K562 (cell line): ENCODE results near the gene SEPTIN8. TPM values are rescaled to one million over a fixed set of nuclear protein-coding genes. Genes with fewer than 3 reads are reported as not detected.

Experiments used
- ATAC-seq: fragments of 200-7000 bp; cut with Tn5 transposase; 3 replicates; pipeline ENCODE4 v1.9.1; 2020; ENCODE audit warnings: moderate library complexity
- BruUV-seq: library from RNA; stranded (reverse); fragments of 400-500 nt; replicated peaks from 2 replicates; lab custom pipeline; 2021; lab: Mats Ljungman, UMichigan
- CTCF ChIA-PET: fragments of 300-600 bp; formaldehyde crosslinking; extraction: SDS; loops from one replicate; lab custom pipeline; 2021; ENCODE audit warnings: low intra/inter-chr PET ratio; lab: Yijun Ruan, JAX
- POLR2A ChIA-PET: fragments of 300-600, 350-650 bp; sonication (Branson Sonifier 250); formaldehyde crosslinking; extraction: SDS; loops from one replicate; lab custom pipeline; 2021; ENCODE audit warnings: antibody characterized with exemption, inconsistent platforms; lab: Yijun Ruan, JAX
- DNase-seq, 4 experiments: peaks; one replicate each; pipeline versions ENCODE4 v3.0.0 to v3.0.0-alpha.2; 2011 to 2018; ENCODE audit warnings: low spot score in 3 of 4, mixed read lengths in 3 of 4; ENCODE audit errors: extremely low read depth in 1 of 4
- FAIRE-seq: peaks from 2 replicates; lab custom pipeline; 2011; peaks lifted over from hg19 to GRCh38; lab: Jason Lieb, UNC
- H2AFZ ChIP-seq: 2 replicates; pipeline ENCODE4 v1.6.0; 2011; ENCODE audit warnings: low read depth, low read length, control low read depth, inconsistent platforms
- H3K27ac ChIP-seq: fragments of 200-600 bp; 3 replicates; pipeline ENCODE4 v1.8.0; 2011; ENCODE audit warnings: low read depth, mild to moderate bottlenecking, control low read depth, inconsistent platforms, low read length, moderate library complexity, mixed read lengths; ENCODE audit errors: extremely low read depth
- H3K27me3 ChIP-seq, 2 experiments: fragments of 300-600 bp in 1 of 2; 2 replicates in 1 of 2; 3 replicates in 1 of 2; pipeline versions ENCODE4 v1.6.0 to v1.8.0; 2011; ENCODE audit warnings: inconsistent platforms in 2 of 2, low read length in 2 of 2, mild to moderate bottlenecking in 1 of 2, mixed read lengths in 1 of 2, moderate library complexity in 1 of 2; ENCODE audit not compliant: control insufficient read depth in 2 of 2, insufficient read depth in 2 of 2
- H3K36me3 ChIP-seq: fragments of 300-600 bp; 3 replicates; pipeline ENCODE4 v1.8.0; 2011; ENCODE audit warnings: mild to moderate bottlenecking, low read length, inconsistent platforms; ENCODE audit not compliant: control insufficient read depth, insufficient read depth
- H3K4me1 ChIP-seq, 2 experiments: fragments of 200-600 bp in 1 of 2; replicated peaks in 1 of 2; 2 replicates in 1 of 2; 3 replicates in 1 of 2; pipeline versions ENCODE4 v1.5.1 to v1.8.0; 2011; ENCODE audit warnings: inconsistent platforms in 2 of 2, low read length in 2 of 2, mild to moderate bottlenecking in 1 of 2, mixed read lengths in 1 of 2, moderate library complexity in 1 of 2; ENCODE audit not compliant: control insufficient read depth in 2 of 2, insufficient read depth in 2 of 2
- H3K4me2 ChIP-seq: 2 replicates; pipeline ENCODE4 v1.6.1; 2011; ENCODE audit warnings: low read length, control low read depth, inconsistent platforms, mixed read lengths; ENCODE audit not compliant: insufficient read depth
- H3K4me3 ChIP-seq: fragments of 200-600 bp; sonication (generic), shearing (Covaris generic); 2 replicates; pipeline ENCODE4 v1.5.1; 2016; ENCODE audit warnings: control low read depth, inconsistent platforms
- H3K79me2 ChIP-seq: fragments of 200-600 bp; 3 replicates; pipeline ENCODE4 v1.8.0; 2011; ENCODE audit warnings: low read length, inconsistent platforms; ENCODE audit not compliant: control insufficient read depth, insufficient read depth
- H3K9ac ChIP-seq, 2 experiments: 2 replicates each; pipeline versions ENCODE4 v1.6.0 to v1.6.1; 2011; ENCODE audit warnings: low read depth in 2 of 2, low read length in 2 of 2, control low read depth in 1 of 2, inconsistent platforms in 1 of 2, mild to moderate bottlenecking in 1 of 2, mixed read lengths in 1 of 2; ENCODE audit not compliant: insufficient read depth in 1 of 2
- H3K9me1 ChIP-seq: one replicate; pipeline ENCODE4 v1.6.0; 2011; ENCODE audit warnings: inconsistent platforms, mild to moderate bottlenecking, low read length, moderate library complexity; ENCODE audit not compliant: control insufficient read depth, insufficient read depth
- H3K9me3 ChIP-seq: replicated peaks from 2 replicates; pipeline ENCODE4 v1.5.1; 2011; ENCODE audit warnings: low read depth, low read length, inconsistent platforms; ENCODE audit not compliant: control insufficient read depth, insufficient read depth
- H4K20me1 ChIP-seq: replicated peaks from 2 replicates; pipeline ENCODE4 v1.6.1; 2011; ENCODE audit warnings: low read length, inconsistent platforms, mixed read lengths; ENCODE audit not compliant: control insufficient read depth, insufficient read depth
- ARID3A ChIP-seq: IDR thresholded peaks from 2 replicates; pipeline ENCODE4 v1.6.1; 2012; ENCODE audit warnings: low read depth, low read length, improper control_type of control experiment, borderline replicate concordance
- CREBBP ChIP-seq: IDR thresholded peaks from one replicate; pipeline ENCODE4 v1.6.1; 2012; ENCODE audit warnings: low read depth, mild to moderate bottlenecking, control low read depth, inconsistent platforms, low read length
- EGR1 ChIP-seq: fragments of 450-650 bp; conservative IDR thresholded peaks from 2 replicates; pipeline ENCODE4 v1.6.1; 2017; ENCODE audit warnings: mild to moderate bottlenecking
- KLF16 ChIP-seq: IDR thresholded peaks from 2 replicates; pipeline ENCODE4 v1.6.1; 2016; ENCODE audit warnings: antibody characterized with exemption
- MEF2A ChIP-seq: IDR thresholded peaks from 2 replicates; pipeline ENCODE4 v1.6.1; 2011; ENCODE audit warnings: low read depth, mild to moderate bottlenecking, low read length, moderate library complexity; ENCODE audit not compliant: control insufficient read depth
- SP2 ChIP-seq: IDR thresholded peaks from 2 replicates; pipeline ENCODE4 v1.6.1; 2011; ENCODE audit warnings: mild to moderate bottlenecking, low read depth, low read length, moderate library complexity; ENCODE audit not compliant: poor library complexity, severe bottlenecking; ENCODE audit errors: extremely low read depth
- TAF9B ChIP-seq: fragments of 450-650 bp; IDR thresholded peaks from 2 replicates; pipeline ENCODE4 v1.6.1; 2018; ENCODE audit warnings: mild to moderate bottlenecking; ENCODE audit not compliant: partially characterized antibody
- ZFP30 ChIP-seq: fragments of 250-450 bp; sonication (Bioruptor Pico); IDR thresholded peaks from 2 replicates; pipeline ENCODE4 v1.8.0; 2022; ENCODE audit warnings: moderate library complexity, mild to moderate bottlenecking, inconsistent platforms, borderline replicate concordance
- ZFPM2 ChIP-seq: fragments of 250-450 bp; sonication (Bioruptor Pico); IDR thresholded peaks from 2 replicates; pipeline ENCODE4 v1.5.1; 2022; ENCODE audit warnings: mild to moderate bottlenecking
- ZNF165 ChIP-seq: fragments of 250-450 bp; sonication (Bioruptor Pico); IDR thresholded peaks from 2 replicates; pipeline ENCODE4 v1.4.0; 2020; ENCODE audit warnings: borderline replicate concordance
- WGBS: fragments of 100-300 bp; shearing (Covaris generic); methylation state at CpG from one replicate; pipeline ENCODE4 v1.1.6; 2016; ENCODE audit warnings: low coverage, mixed read lengths; ENCODE audit not compliant: insufficient coverage; ENCODE audit errors: missing lambda C conversion rate; 5-methylcytosine and 5-hydroxymethylcytosine counted together
- in situ Hi-C: fragments of 300-500 bp; cut with MboI; formaldehyde crosslinking; loops from 4 replicates; pipeline ENCODE4 v1.15.0; 2018; ENCODE audit warnings: inconsistent platforms, mixed read lengths
- intact Hi-C: fragments of 100-400 bp; cut with micrococcal nuclease; formaldehyde crosslinking; loops from 2 replicates; pipeline ENCODE4 v1.14.2; 2022
- polyA plus RNA-seq, 8 experiments: library from polyadenylated mRNA; depleted of rRNA in 4 of 8; stranded (reverse) in 5 of 8; unstranded in 3 of 8; fragments of >200 nt; fragmentation: Nextera tagmentation in 2 of 8; fragmentation: Illumina TruSeq in 1 of 8; extraction: Ambion mirVana in 2 of 8; extraction: Trizol in 1 of 8; gene quantifications; 2 replicates each; pipeline versions ENCODE4 v1.2.1 to v1.2.3, GENCODE V29; 2011 to 2014; ENCODE audit warnings: inconsistent platforms in 1 of 8, missing spikeins in 1 of 8
- total RNA-seq, 7 experiments: library from RNA; depleted of rRNA in 6 of 7; stranded (reverse); fragments of >200 nt in 6 of 7; fragmentation: Illumina TruSeq in 2 of 7; extraction: Trizol in 2 of 7; gene quantifications; 2 replicates each; pipeline versions ENCODE4 v1.2.1 to v1.2.3, GENCODE V29; 2011 to 2021; ENCODE audit warnings: low replicate concordance in 1 of 7
- TF ChIP-seq, protein P1 (sequence below): sonication (generic); formaldehyde crosslinking; IDR thresholded peaks from 2 replicates; pipeline ENCODE4 v1.8.0; 2023; ENCODE audit warnings: mild to moderate bottlenecking, missing genetic modification reagents

SEPTIN8 gene
- total and polyA plus RNA-seq, 9 of the 15 experiments (the other 6 are each of a cell fraction or from before 2014, with no cell fraction given): 19.3 to 142 (median 101) TPM

DNA sequence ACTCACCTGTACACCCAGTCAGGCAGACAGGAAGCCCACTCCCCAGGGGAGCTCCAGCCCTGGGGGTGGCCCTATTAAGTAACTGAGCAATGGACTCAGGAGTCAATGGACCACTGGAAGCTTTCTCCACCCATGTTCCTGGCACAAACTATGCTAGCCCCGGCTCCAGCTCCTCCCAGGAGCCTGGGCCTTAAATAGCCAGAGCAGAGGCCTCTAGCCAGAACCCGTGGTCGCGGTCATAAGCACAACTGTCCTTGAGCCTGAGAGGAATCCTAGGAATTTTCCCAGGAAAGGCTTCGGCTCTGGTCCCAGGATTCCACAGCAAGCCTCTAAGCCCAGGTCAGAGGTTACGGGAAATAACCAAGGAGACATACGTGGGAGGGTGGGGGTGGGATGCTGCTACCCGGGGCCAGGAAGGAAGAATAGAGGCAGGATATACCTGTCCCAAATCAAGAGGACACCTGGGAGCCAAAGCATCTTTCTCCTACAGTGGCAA lies 5.5 kb downstream of the SEPTIN8 start:
- Histone ChIP-seq H3K4me3 (no peak overlapping the region), H3K4me1 (peaks cover 34 to 41% of the 10 kb centered on the region in 2 experiments), H3K79me2 (peaks cover 97% of the 10 kb centered on the region), H3K27me3 (no peaks in the 10 kb centered on the region), H3K9me1 (no peaks in the 10 kb centered on the region), H3K27ac (no peak overlapping the region), H3K4me2 (no peak overlapping the region), H4K20me1 (peaks cover 18% of the 10 kb centered on the region), H3K9ac (peak overlapping the region in 1 of 2 experiments; percentile 56; a peak in 1 of 4 replicates), H3K9me3 (no peaks in the 10 kb centered on the region), H2AFZ (no peak overlapping the region), H3K36me3 (peaks cover 63% of the 10 kb centered on the region; the same call in 2 of the 3 replicates)
- in situ Hi-C loops: no loop called here
- DNase-seq (no peak), ATAC-seq (no peak), FAIRE-seq (no peak)
- ChIA-PET POLR2A (interaction anchor here (1.1 to 1.8 kb wide), 8 partner anchors 8 to 59 kb away, joined by 3 to 9 read pairs (median 5); partner anchors contain the start of gene SHROOM1), CTCF (interaction anchor here (0.6 kb wide), 1 partner anchor 38 kb away, joined by 4 read pairs; no protein-coding TSS in a partner anchor)
- 83% methylated on average over 6 of the region's 8 CpGs for WGBS
- intact Hi-C loops: no loop called here
- no TSS peak for BruUV-seq
- no peak for TF ChIP-seq ARID3A
- TF ChIP-seq MEF2A: no peak
- TF ChIP-seq EGR1: no peak
- no peak for TF ChIP-seq ZFP30 (CRISPR knock-in tag)
- TF ChIP-seq SP2: no peak
- TF ChIP-seq ZNF165 (CRISPR knock-in tag): no peak
- TF ChIP-seq, protein P1, sequence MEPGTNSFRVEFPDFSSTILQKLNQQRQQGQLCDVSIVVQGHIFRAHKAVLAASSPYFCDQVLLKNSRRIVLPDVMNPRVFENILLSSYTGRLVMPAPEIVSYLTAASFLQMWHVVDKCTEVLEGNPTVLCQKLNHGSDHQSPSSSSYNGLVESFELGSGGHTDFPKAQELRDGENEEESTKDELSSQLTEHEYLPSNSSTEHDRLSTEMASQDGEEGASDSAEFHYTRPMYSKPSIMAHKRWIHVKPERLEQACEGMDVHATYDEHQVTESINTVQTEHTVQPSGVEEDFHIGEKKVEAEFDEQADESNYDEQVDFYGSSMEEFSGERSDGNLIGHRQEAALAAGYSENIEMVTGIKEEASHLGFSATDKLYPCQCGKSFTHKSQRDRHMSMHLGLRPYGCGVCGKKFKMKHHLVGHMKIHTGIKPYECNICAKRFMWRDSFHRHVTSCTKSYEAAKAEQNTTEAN (CRISPR knock-in tag): no peak
- TF ChIP-seq KLF16: no peak
- TF ChIP-seq TAF9B: no peak
- no peak for TF ChIP-seq CREBBP
- TF ChIP-seq ZFPM2 (CRISPR knock-in tag): no peak
